Sigmoid colon (tissue), 4 donors: ENCODE data around the gene PPP1R18.

Source experiments
- EP300 ChIP-seq, 4 donors: sonication (generic); formaldehyde crosslinking; IDR thresholded peaks; one replicate each; pipeline ENCODE4 v1.6.1; 2017; ENCODE audit warnings: antibody characterized with exemption in 4 of 4
- POLR2A ChIP-seq, 2 donors: fragments of 450-650 bp; IDR thresholded peaks; one replicate each; pipeline ENCODE4 v1.6.1; 2016; ENCODE audit warnings: antibody characterized with exemption in 2 of 2, mild to moderate bottlenecking in 2 of 2, moderate library complexity in 2 of 2
- TF ChIP-seq, protein P1 (sequence below), 4 experiments: fragments of 450-650 bp in 3 of 4; fragments of 200-600 bp in 1 of 4; IDR thresholded peaks; one replicate each; pipeline ENCODE4 v1.5.1; 2016 to 2019; ENCODE audit warnings: antibody characterized with exemption in 4 of 4, mild to moderate bottlenecking in 3 of 4, moderate library complexity in 2 of 4

DNA sequence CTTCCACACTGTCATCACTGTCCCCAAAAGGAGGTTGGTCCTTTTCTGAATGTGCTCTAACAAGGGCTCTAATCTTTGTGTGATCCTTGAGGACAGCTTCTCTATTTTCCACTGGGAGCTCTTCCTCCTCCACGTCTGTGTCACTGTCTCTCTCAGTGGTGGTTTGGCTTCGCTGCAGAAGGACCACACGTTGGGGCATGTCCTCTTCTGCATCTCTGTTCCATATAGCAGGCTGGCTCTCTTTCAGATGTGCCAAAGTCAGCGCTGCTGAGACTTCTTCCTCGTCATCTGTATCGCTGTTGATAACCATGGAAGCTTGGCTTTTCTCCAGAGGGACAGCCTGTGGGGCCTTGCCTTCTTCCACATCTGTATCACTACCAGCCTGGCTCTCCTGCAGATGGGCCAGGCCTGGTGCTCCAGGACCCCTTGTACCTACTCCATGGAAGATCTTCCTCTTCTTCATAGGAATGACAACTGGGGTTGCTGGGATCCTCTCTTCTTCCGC is 26.0 kb upstream of the PPP1R18 start:
- TF ChIP-seq, protein P1, sequence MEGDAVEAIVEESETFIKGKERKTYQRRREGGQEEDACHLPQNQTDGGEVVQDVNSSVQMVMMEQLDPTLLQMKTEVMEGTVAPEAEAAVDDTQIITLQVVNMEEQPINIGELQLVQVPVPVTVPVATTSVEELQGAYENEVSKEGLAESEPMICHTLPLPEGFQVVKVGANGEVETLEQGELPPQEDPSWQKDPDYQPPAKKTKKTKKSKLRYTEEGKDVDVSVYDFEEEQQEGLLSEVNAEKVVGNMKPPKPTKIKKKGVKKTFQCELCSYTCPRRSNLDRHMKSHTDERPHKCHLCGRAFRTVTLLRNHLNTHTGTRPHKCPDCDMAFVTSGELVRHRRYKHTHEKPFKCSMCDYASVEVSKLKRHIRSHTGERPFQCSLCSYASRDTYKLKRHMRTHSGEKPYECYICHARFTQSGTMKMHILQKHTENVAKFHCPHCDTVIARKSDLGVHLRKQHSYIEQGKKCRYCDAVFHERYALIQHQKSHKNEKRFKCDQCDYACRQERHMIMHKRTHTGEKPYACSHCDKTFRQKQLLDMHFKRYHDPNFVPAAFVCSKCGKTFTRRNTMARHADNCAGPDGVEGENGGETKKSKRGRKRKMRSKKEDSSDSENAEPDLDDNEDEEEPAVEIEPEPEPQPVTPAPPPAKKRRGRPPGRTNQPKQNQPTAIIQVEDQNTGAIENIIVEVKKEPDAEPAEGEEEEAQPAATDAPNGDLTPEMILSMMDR (IDR thresholded peaks at IDR 0.05): no peak
- TF ChIP-seq EP300 (IDR thresholded peaks at IDR 0.05) (no peak), POLR2A (IDR thresholded peaks at IDR 0.05) (no peak)
